ENCODE measurements around the gene ATP2C2.

The ATP2C2 gene

GRCh38 chr16:84412262-84412661 is 43.9 kb downstream of the ATP2C2 start:
- no peak overlapping the region for H3K4me3 ChIP-seq (ENCODE audit: low read depth, low read length)
- no peak for TF ChIP-seq MAX (IDR thresholded peaks at IDR 0.05; ENCODE audit: low read depth, low read length)
- TF ChIP-seq CTCF (IDR thresholded peaks at IDR 0.05; ENCODE audit: low read depth, low read length) = no peak
- TF ChIP-seq MYC (IDR thresholded peaks at IDR 0.05; ENCODE audit: low read depth, low read length) = no peak
- TF ChIP-seq POLR2A (IDR thresholded peaks at IDR 0.05; ENCODE audit: extremely low read depth, insufficient read length) = no peak
- no peak for DNase-seq (ENCODE audit: low read depth)

GRCh38 chr16:84413244-84414004 is 45.1 kb downstream of the ATP2C2 start:
- no peak for DNase-seq (ENCODE audit: low read depth)
- TF ChIP-seq CTCF (IDR thresholded peaks at IDR 0.05; ENCODE audit: low read depth, low read length) = no peak
- TF ChIP-seq POLR2A (IDR thresholded peaks at IDR 0.05; ENCODE audit: extremely low read depth, insufficient read length) = no peak
- TF ChIP-seq MAX (IDR thresholded peaks at IDR 0.05; ENCODE audit: low read depth, low read length) = no peak
- TF ChIP-seq MYC (IDR thresholded peaks at IDR 0.05; ENCODE audit: low read depth, low read length) = no peak

GRCh38 chr16:84414789-84415326 is 46.5 kb downstream of the ATP2C2 start:
- no peak overlapping the region for H3K4me3 ChIP-seq (ENCODE audit: low read depth, low read length)
- TF ChIP-seq MAX (IDR thresholded peaks at IDR 0.05; ENCODE audit: low read depth, low read length) (0 out of 2 replicates have a peak, but pooled peaks have one; percentile 28), POLR2A (IDR thresholded peaks at IDR 0.05; ENCODE audit: extremely low read depth, insufficient read length) (no peak), CTCF (IDR thresholded peaks at IDR 0.05; ENCODE audit: low read depth, low read length) (no peak)
- no peak for DNase-seq (ENCODE audit: low read depth)

More at GRCh38 chr16:84413244-84414004, 45.1 kb downstream of the ATP2C2 start:
- H3K4me3 ChIP-seq (ENCODE audit: low read depth, low read length) = no peak overlapping the region

- DNase-seq (ENCODE audit: low read depth) = no peak
- no peak for TF ChIP-seq MAX (IDR thresholded peaks at IDR 0.05; ENCODE audit: low read depth, low read length)
- TF ChIP-seq CTCF (IDR thresholded peaks at IDR 0.05; ENCODE audit: low read depth, low read length) = no peak
- TF ChIP-seq MYC (IDR thresholded peaks at IDR 0.05; ENCODE audit: low read depth, low read length) = no peak
- no peak for TF ChIP-seq POLR2A (IDR thresholded peaks at IDR 0.05; ENCODE audit: extremely low read depth, insufficient read length)
- no peak overlapping the region for H3K4me3 ChIP-seq (ENCODE audit: low read depth, low read length)
These were observed 48.3 kb downstream of the ATP2C2 start for GRCh38 chr16:84416407-84417321.

GRCh38 chr16:84418056-84418849 is 49.9 kb downstream of the ATP2C2 start:
- TF ChIP-seq CTCF (IDR thresholded peaks at IDR 0.05; ENCODE audit: low read depth, low read length) (no peak), POLR2A (IDR thresholded peaks at IDR 0.05; ENCODE audit: extremely low read depth, insufficient read length) (no peak), MAX (IDR thresholded peaks at IDR 0.05; ENCODE audit: low read depth, low read length) (no peak), MYC (IDR thresholded peaks at IDR 0.05; ENCODE audit: low read depth, low read length) (no peak)
- no peak overlapping the region for H3K4me3 ChIP-seq (ENCODE audit: low read depth, low read length)
- DNase-seq (ENCODE audit: low read depth) = no peak
